Central memory CD4-positive, alpha-beta T cell (primary cell): Measurements from ENCODE around the gene RGCC.
"Not testable (repeated sequence)": the region's sequence is repeated elsewhere in the genome, so short reads cannot be mapped to it uniquely, and the experiment has no call there.

Experiments
- DNase-seq: peaks from one replicate; pipeline ENCODE4 v3.0.0; 2022

RGCC gene

DNA sequence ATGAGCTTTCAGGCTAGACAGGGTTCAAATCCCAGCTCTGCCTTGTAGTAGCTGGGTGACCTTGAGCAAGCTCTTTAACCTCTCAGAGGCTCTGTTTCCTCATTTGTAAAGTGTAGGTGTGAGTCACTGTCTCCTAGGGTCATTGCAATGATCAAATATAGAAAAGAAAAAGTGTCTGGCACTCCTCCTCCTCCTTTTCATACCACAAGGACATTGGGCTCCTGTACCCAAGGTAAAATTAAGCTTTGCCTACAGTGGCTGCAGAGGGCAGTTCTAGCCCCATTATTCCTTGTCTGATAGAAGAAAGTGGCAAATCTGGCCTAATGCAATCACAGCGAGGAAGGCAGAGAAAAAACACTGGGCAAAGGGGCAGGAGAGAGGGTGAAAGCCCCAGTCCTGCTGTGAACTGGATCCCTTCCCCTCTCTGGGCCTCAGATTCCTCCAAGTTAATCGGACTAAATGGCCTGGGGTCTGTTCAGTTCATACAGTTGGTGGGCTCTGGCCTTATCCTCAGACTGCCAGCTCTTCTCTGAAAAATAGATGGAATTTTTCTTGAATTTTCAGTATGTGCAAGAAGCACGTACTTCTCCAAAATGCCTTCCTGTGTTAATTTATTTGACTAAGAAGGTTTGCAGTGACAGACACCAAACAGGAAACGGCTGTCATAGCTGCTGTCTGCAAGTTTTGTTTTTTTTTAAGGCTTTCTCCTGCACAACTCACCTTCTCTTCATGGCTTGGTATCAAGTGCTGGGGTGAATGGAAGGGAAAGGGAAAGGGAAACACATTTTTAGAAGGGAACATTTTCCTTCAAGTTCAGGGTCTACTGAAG is 35.3 kb downstream of the RGCC start:
- peak; percentile 62 for DNase-seq

DNA sequence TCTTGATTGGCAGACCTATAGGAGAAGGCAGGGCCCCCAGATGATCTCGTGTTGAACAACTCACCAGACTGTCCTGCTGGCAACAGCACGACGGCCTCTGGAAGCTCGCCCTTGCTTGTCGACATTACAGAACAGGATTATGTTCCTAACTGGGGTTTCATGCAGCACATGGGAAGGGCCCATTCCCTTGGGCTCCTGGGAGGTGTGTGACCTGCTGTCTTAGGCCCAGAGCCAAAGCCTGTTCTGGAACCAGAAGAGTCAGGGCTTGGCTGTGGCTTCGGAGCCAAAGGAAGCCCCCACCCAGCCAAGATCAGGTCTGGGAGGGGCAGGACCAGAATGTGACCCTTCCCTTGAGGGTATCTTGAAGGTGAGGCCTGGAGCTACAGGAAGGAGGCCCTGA is 36.9 kb downstream of the RGCC start:
- no peak for DNase-seq

DNA sequence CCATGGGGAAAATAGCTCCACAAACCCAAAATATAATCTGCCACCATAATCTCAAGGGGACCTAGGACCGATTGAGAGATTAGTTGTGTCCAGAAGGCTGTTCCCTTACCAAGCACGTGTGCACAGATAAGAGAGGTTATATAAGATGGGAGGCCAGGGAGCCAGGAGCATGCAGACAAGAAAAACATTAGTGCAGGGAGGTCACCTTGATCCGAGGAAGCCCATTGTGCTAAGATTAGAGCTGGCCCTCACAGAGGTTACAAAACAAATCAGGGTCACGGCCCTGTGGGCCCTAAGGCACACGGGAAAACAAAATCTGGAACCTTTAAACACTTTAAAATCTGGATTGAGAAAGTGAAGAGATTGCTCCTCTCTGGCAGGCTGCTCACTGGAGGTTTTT is 37.7 kb downstream of the RGCC start:
- no peak for DNase-seq

DNA sequence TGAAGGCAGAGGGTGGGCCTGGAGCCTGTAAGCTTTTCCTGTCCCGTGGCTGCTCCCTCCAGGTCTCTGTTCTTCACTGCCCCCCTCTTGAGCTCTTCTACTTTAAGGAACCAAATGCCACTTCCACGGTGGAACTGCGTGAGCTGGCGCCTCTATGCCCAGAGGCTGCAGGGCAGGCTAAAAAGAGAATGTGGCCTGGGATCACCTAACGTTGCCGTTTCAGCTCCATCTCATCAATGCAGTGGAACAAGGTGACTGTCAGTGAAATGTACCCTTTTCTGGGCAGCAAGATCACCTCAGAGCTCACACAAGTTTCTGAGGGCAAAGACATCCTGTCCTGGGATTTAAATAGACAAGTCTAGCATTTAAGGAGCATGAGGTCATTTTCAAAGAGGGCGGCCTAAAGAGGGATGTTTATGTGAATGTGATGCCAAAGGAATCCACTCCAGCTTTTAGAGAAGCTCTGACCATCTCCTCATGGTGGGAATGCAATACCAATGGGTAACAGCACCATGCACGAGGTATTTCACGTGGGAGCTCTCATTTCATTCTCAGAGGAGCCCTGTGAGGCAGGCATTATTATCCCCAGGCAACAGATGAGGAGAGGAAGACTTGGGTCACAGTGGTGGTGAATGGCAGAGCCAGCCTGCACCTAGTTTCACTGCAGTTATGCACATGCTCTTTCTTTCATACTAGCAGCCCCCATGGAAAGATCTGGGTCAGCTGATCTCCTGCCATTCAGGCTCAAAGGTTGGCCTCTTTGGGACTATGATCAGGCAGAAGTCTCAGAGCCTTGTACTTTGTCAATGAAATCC is 39.3 kb downstream of the RGCC start:
- DNase-seq, result no peak

DNA sequence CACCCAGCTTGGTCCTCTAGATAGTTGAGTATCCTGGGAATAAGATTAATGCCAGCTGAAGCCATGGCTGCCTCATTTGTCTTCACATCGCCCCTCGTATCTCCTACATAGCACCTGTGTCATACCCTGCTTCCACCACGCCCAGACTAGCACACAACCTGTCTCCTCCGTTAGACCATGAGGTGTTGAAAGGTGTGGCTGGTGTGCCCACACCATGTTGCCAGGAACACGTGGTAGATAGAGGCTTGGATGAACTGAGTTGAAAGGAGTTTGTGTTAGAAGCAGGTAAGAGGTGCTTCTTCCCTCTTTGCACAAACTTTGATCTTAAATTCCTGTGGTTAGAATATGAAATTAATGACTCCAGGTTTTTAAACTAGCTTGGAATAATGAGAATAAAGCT is 40.1 kb downstream of the RGCC start:
- DNase-seq, result no peak

DNA sequence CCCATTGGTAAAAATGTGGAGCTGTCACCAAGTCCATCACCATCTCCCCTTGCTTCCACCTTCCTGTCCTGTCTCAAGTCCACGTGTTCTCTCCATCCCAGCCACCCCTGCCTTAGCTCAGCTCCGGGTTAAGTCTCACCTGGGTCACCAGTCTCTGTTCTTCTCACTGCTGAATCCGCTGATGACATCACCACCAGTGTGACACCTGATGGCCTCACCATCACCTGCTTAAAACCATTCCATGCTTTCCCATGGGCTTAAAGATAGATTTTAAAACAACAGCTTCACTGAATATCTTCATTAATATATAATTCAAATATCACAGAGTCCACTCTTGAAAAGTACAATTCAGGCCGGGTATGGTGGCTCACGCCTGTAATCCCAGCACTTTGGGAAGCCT is 42.1 kb downstream of the RGCC start:
- DNase-seq, result no peak

DNA sequence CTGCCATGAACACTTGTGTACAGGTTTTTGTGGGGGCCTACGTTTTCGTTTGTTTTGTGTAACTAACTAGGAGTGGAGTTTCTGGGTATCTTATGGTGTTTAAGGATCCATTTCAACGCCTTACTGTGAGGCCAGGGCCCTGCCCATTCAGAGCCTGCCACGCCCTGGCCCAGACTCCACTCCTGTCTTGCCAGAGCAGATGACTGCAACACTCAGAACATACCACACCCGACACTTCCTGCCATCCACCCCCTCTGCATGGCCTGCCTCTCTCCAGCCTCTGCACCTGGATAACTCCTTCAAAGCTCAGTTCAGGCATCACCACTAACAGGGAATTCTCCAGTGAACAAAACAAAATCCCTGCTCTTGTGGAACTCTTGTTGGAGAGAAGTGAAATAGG is 43.2 kb downstream of the RGCC start:
- DNase-seq, result peak; percentile 19

DNA sequence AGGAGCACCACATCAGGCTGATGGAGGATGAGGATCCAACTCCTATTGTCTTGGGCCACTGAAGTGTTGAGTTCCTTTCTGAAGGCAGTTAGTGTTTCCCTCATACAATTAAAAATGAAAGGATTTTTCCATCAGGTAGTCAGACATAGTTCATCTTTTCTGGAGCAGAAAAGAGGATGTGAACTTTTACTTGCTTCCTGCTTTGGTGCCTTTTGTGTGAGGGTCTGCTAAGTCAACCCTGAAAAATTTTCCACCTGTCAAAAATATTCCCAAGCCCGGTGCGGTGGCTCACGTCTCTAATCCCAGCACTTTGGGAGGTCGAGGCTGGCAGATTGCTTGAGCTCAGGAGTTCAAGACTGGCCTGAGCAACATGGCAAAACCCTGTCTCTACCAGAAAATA is 43.9 kb downstream of the RGCC start:
- no peak for DNase-seq

DNA sequence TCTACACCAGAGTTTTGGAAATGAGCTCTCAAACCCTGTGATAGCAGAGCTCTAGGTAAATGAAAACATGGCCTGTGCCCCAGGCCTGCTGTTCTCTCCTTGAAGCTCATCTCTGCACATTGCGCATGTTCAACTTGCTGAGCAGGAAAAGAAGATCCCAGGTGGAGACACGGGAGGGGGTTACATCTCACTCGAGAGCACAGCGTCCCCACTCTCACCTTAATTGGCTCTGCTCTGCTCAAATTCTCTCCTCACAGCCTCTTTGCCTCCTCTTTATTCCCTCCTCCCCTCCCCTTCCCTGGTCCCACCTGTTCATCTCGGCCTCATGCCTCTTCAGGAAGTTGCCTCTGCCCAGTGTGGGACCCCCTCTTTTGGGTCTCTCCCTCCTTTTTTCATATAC is 44.7 kb downstream of the RGCC start:
- DNase-seq, result no peak

DNA sequence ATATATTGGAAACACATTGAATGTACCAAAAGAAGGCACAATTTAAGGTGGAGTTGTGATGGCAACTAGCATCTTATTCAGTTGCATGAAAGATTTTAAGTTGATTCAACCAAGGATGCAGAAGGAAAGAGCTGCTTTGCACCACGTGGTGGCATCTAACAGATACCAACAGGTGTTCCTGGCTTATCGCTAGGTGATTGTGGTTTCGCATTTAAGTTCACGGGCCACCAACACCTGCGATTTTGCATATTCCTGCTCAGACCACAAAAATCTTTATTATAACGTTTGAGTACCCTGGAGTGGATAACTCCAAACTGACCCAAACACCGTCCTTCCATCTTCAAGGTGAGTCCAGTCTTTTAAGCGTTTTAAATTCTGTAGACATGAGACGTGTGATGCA is 45.3 kb downstream of the RGCC start:
- DNase-seq, result peak; percentile 31

DNA sequence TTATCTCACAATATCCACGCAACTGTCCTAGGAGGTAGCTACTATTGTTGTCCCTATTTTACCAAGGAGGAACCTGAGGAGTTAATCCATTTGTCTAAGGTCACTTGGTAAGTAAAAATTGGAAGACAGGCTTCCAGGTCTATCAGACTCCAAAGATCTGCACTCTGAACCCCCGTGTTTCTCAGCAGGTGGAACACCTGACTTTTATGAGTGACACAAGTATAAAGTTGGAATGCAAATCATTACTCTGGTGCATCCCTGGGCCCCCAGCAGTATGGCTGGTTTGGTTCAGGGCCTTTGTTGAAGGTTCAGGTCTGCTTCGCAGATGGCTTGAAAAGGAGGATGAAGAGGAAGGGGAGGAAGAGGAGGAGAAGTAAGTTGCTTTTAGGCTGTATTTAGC is 46.0 kb downstream of the RGCC start:
- DNase-seq, result no peak

DNA sequence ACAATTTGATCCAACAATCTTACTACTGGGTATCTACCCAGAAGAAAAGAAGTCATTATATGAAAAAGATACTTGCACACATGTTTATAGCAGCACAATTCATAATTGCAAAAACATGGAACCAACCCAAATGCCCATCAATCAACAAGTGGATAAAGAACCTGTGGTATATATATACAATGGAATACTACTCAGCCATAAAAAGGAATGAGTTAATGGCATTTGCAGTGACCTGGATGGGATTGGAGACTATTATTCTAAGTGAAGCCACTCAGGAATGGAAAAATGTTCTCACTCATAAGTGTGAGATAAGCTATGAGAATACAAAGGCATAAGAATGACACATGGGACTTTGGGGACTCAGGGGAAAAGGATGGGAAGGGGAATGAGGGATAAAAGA is 47.3 kb downstream of the RGCC start:
- not testable (repeated sequence) for DNase-seq

DNA sequence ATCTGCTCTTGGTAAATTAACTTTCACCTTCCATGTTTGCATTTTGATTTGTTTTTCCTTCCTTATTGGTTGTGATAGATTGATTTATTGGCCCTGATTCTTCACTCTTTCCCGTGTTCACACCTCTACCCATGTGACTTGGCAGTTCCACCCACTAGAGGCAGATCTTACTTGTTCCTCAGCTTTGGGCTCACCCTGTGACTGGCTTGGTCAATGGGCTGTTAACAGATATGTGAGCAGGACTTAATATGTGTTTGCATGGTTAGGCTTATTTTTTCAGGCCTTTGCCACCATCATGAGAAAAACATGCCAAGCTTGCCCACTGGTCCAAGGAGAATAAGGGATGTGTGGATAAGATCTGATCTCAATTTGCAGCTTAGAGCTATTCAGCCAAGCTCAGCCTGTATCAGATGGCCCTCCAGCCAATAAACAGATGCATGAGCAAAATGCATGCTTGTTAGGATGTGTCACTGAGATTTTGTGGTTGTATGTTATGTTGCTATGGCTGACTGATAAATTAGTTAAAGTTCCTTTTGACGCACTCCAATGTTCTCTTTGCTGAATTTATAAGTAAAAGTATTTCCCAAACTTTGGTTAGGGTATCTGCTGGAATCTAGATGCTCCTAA is 48.0 kb downstream of the RGCC start:
- DNase-seq, result no peak

DNA sequence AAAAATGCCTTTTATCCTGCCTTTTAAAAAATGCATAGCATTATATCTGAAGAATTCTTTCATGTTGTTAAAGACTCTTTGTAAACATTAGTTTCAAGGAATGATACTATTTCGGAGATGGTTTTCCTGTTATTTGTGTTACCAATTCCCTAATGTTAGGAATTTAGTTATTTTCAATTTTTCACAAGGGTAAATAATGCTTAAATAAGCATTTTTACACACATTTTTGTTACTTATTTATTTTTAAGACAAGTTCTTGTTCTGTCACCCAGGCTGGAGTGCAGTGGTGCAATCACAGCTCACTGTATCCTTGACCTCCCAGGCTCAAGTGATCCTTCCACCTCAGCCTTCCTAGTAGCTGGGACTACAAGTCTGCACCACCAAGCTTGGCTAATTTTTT is 49.0 kb downstream of the RGCC start:
- DNase-seq, result no peak

DNA sequence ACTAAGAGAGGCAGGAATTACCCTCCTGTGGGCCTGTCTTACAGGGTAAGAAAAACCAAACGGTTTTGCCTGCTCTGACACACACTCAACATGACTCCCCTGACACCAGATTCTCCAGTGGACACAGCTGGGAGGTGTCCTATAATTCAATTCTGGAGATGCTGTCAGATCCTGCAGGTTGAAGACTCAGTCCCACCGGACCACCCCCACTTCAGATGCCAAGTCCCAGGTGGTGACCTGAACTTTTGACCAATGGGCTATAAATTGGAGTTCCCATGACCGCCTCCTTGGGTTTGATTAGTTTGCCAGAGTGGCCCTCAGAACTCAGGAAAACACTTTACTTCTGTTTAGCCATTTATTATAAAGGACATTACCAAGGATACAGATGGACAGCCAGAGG is 52.6 kb downstream of the RGCC start:
- DNase-seq, result no peak

DNA sequence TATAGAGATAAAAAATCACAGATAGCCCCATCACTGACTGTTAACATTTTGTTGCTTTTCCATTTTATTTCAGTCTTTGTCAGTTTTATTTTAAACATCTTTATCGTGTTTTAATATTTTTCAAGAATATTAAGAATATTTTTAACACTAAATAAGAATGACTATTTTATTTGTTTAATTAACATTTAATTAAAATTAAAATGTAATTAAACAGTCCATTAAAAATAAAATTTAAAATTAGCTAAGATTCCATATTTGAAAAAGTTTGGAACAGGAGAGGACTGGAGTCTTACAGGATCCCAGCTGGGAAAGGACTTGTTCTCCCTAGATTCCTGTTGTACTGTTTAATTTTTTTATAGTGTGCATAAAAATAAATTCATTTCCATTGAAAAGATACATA is 54.5 kb downstream of the RGCC start:
- DNase-seq, result no peak

DNA sequence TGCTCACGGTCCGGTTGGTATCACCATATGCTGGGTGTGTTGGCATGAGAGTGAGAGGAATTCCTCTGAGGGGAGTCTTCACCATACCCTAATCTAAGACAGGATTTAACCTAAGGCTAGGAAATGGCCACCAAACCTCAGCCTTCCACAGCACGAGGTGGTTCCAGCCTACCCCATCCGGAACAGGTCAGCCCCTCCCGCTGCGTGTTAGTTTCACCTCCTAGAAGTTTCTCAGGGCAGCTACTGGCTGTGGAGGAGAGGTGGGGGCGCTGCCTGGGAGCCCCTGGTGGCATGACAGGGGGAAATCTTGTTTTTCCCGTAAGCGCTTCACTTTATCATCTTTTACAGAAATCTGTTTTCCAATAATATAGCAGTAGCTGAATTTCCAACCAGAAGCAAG is 55.1 kb downstream of the RGCC start:
- no peak for DNase-seq

DNA sequence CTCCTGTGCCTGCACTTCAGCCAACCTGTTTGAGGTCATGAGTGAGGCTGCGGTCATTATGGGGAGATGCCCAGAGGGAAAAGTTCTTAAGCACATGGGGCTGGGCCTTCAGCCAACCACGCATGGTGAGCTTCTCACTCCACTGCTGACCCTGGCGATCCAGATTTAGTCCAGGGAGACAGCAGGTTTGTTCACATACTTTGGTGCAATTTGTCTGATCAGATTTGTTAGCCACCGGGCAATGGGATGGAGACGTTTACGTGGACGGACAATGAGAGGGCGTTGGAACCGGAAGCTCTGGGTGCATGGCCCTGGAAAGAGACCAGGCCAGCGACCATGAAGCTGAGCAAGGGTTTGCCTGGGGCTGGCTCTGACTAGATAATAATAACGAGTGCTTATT is 56.2 kb downstream of the RGCC start:
- no peak for DNase-seq

DNA sequence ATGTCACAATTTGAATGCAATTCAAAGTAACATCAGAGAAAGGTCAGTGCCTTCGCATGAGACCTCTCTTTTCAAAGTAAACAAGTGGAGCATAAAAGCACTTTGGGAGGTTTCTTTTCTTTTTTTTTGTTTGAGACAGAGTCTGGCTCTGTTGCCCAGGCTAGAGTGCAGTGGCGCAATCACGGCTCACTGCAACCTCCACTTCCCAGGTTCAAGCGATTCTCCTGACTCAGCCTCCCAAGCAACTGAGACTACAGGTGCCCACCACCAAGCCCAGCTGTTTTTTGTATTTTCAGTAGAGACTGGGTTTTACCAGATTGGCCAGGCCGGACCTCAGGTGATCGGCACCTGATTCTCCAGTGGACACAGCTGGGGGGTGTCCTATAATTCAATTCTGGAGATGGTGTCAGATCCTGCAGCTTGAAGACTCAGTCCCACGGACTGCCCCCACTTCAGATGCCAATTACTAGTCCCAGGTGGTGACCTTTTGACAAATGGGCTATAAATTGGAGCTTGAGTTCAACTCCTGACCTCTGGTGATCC is 57.6 kb downstream of the RGCC start:
- DNase-seq, result no peak

DNA sequence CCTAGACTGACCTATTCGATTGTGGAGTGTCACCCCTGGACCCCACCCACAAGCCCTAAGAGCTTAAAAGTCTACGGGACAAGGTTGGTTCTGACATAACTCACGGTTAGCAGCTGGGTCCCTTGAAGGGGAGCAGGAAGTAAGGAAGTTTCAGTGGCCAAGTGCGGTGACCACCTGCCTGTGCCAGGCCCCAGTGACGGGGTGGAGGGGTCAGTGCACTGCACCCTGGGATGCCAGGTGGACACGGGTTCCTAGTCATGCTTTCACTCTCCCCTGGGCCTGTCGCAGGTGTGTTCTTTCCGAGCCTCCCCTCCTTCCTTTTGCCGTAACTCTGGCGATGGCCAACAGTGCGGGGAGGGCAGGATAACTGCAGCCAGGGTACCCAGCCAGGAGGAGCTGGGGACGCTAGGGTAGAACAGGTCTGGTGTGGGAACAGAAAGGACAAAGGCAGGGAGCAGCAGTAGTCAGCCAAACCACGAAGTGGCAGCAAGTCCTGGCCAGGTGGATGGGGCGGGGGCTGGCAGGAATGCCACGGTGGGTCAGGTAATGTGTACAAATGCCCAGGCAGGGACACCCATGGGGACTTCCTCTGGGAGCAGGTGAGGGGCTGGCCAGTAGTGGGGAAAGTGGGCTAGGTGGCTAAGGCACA is 58.3 kb downstream of the RGCC start:
- no peak for DNase-seq

DNA sequence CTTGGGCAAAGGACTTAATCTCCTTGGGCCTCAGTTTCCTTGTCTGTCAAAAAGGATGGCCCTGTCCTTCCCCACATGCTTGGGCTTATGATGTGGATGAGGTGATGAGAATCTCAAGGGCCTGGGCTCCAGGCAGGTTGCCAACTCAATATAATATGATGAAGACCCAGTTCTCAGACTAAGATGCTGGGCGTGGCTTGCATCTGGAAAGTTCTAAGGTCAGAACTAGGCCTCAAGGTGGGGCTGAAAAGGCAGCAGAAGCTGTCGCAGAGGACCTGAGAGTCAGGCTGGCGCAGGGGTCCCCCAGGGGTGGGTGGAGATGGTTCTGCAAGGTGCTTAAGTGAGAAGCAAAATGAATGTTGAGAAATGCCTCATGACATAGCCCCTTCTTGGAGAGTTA is 58.8 kb downstream of the RGCC start:
- DNase-seq, result no peak

DNA sequence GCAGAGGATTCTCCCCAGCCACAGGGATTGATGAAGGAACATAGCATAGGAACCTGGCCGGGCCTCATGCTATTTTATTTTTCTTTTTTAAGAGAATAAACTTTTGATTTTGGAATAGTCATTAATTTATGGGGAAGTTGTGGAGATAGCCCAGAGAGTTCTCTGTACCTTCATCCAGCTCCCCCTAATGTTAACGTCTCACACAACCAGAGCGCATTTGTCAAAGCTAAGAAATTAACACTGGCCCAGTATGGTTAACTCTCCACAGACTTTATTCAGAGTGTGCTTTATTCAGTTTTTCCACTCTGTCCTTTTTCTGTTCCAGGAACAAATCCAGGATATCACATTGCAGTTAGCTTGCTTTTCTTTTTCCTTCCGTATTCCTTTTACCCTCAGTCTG is 59.4 kb downstream of the RGCC start:
- DNase-seq, result no peak

DNA sequence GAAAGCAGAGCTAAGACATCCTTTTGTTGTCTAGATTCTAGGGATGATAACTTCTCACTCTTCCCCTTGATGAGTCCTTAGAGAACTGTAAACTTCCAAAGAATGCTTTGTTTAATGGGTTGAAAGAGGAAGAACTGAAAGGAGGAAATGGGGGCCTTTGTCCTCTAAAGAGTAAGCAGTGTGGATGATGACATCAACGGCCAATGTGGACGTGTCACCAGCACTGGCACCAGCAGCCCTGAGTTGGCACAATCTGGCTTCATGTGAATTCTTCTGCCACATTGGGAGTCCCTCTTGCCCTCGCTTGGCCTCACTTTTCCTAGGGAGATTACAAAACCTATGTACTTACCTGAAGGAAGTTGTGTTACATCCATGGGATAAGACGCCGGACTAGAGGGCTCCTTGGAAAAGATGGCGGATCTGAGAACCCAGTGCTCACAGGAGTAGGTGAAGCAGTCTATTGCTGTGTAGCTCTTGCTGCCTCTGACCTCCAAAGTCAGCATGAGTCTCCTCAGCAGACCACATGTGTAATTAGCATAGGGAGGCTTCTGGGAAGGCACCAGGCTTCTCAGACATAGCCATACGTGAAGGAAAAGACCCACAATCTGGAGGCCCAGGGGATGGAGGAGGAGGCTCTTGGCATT is 62.8 kb downstream of the RGCC start:
- no peak for DNase-seq
